Skeletal muscle tissue (tissue), 4 donors: ENCODE results near the gene PRLH. TPM values are rescaled to one million over a fixed set of nuclear protein-coding genes. Genes with fewer than 3 reads are reported as not detected.
A peak's percentile ranks its signal among the peaks of the same experiment; 100 is the strongest.

Experiments
- H3K27ac ChIP-seq: one replicate; pipeline ENCODE4 v1.7.0; 2013; ENCODE audit warnings: mild to moderate bottlenecking, low read depth, low read length, inconsistent platforms
- H3K27me3 ChIP-seq, 3 donors: one replicate each; pipeline ENCODE4 v1.7.0; 2013; ENCODE audit warnings: low read length in 3 of 3; ENCODE audit not compliant: control insufficient read depth in 3 of 3, insufficient read depth in 3 of 3
- H3K36me3 ChIP-seq, 3 donors: one replicate each; pipeline ENCODE4 v1.7.0; 2013; ENCODE audit warnings: low read length in 3 of 3; ENCODE audit not compliant: control insufficient read depth in 3 of 3, insufficient read depth in 3 of 3
- H3K4me1 ChIP-seq, 3 donors: one replicate each; pipeline ENCODE4 v1.7.0; 2013; ENCODE audit warnings: low read length in 3 of 3, mild to moderate bottlenecking in 3 of 3; ENCODE audit not compliant: control insufficient read depth in 3 of 3, insufficient read depth in 3 of 3
- H3K4me3 ChIP-seq, 3 donors: one replicate each; pipeline ENCODE4 v1.7.0; 2013; ENCODE audit warnings: low read length in 3 of 3
- H3K9ac ChIP-seq, 3 donors: one replicate each; pipeline ENCODE4 v1.7.0; 2013; ENCODE audit warnings: low read length in 3 of 3, mild to moderate bottlenecking in 3 of 3, moderate library complexity in 2 of 3, low read depth in 1 of 3
- H3K9me3 ChIP-seq, 3 donors: one replicate each; pipeline ENCODE4 v1.7.0; 2013; ENCODE audit warnings: low read length in 3 of 3; ENCODE audit not compliant: control insufficient read depth in 3 of 3
- total RNA-seq: library from RNA; depleted of rRNA; stranded (reverse); fragments of >200 nt; gene quantifications from one replicate; pipeline ENCODE4 v1.2.3, GENCODE V29; 2014
- donor health status: Osteomylitis.

PRLH gene
- total RNA-seq, 1 donor from 2014 or later: not detected

- H3K27ac ChIP-seq: no peak overlapping the region
- no peaks in the 10 kb centered on the region for H3K27me3 ChIP-seq
- no peaks in the 10 kb centered on the region for H3K36me3 ChIP-seq
- H3K9me3 ChIP-seq: no peaks in the 10 kb centered on the region
- no peak overlapping the region for H3K4me3 ChIP-seq
- H3K9ac ChIP-seq: no peak overlapping the region
- peaks cover 10 to 17% (median 14%) of the 10 kb centered on the region in 3 donors for H3K4me1 ChIP-seq
Measured at GRCh38 chr2:237577956-237578870, 11.8 kb downstream of the PRLH start.

- Histone ChIP-seq H3K4me3 (peak overlapping the region in 1 of 3 donors; percentile 60), H3K36me3 (no peaks in the 10 kb centered on the region), H3K4me1 (peaks cover 10 to 14% (median 13%) of the 10 kb centered on the region in 3 donors), H3K27me3 (no peaks in the 10 kb centered on the region), H3K9ac (peak overlapping the region in 1 of 3 donors; percentile 25), H3K27ac (peak overlapping the region; percentile 60), H3K9me3 (no peaks in the 10 kb centered on the region)
Measured at GRCh38 chr2:237581326-237581725, 15.0 kb downstream of the PRLH start.

GRCh38 chr2:237581751-237582746 lies 15.7 kb downstream of the PRLH start:
- Histone ChIP-seq H3K27me3 (no peaks in the 10 kb centered on the region), H3K9ac (peak overlapping the region; percentile 64 to 73 (median 65)), H3K4me1 (peaks cover 10 to 14% (median 13%) of the 10 kb centered on the region in 3 donors), H3K36me3 (no peaks in the 10 kb centered on the region), H3K27ac (peak overlapping the region; percentile 60), H3K4me3 (peak overlapping the region; percentile 35 to 64 (median 60)), H3K9me3 (no peaks in the 10 kb centered on the region)

DNA sequence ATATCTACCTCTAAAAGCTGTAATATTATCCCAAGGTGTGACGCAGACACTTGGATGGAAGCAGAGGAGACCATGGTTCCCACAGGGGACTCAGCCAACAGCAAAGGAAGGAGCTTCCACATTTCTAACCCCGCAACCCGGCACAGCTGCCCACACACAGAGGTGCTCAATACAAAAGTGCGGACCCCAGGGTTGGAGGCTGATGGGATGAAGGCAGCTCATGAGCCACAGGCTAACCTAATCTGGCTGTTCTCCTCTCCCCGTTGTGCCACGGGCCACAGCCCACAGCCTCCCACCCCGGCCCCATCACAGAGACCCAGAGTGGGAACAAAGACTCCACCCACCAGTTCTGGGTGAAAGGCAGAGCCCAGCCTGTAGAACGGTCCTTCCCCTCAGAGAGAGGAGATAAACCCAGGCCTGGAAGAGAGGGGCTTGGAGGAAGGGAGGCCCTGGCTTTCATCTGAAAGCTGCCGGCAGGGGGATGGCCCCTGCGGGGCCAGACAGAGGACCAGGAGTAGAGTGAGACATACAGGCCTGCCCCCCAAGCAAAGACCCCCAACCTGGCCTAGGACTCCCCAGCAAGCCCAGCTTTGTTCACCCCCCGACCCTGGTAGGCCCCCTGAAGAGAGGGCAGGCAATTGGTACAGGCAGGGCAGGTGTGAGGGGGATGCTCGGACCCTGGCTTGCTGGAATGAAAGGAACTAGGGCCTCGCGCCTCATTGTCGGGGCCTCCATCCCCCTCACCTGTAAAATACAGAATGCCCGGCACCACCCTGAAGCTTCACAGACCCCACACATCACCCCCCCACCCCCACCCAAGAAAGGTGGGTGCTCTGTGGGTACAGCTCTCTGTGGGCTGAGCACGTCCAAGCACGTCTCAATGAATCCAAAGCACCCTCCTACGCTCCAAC lies 17.3 kb downstream of the PRLH start:
- Histone ChIP-seq H3K4me3 (no peak overlapping the region), H3K36me3 (no peaks in the 10 kb centered on the region), H3K27me3 (no peaks in the 10 kb centered on the region), H3K27ac (no peak overlapping the region), H3K9me3 (no peaks in the 10 kb centered on the region), H3K4me1 (peaks cover 10 to 14% (median 13%) of the 10 kb centered on the region in 3 donors), H3K9ac (no peak overlapping the region)

DNA sequence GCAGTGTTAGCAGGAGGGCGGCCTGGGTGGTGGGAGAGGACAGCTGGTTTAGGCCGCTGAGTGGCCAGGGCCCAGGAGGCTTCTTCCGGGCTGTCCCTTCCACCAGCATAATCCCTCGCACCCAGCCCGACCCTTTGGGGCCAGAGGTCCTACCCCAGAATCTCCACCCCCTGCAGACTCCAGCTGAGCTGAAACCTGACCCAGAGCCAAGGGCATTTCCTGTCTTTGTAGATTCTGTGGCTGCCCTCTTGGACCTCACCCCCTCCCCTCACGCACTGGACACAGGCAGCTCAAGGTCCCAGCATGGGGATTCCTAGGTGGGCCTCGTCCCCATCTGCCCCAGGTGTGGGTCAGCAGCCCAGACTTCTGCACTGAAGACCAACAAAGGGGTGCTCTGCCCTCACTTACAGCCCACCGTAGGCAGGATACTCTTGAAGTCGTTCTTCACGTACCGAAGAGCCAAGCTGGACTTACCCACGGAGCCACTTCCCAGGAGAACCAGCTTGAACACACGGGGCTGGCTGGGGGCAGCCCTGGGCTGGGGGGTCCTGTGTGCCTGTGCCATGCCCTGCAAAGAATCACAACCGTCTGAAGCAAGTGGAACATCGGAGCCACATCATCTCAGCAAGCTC lies 19.3 kb downstream of the PRLH start:
- no peak overlapping the region for H3K9ac ChIP-seq
- no peak overlapping the region for H3K4me3 ChIP-seq
- H3K27me3 ChIP-seq: no peaks in the 10 kb centered on the region
- no peaks in the 10 kb centered on the region for H3K36me3 ChIP-seq
- no peaks in the 10 kb centered on the region for H3K9me3 ChIP-seq
- peaks cover 13 to 20% (median 19%) of the 10 kb centered on the region in 3 donors for H3K4me1 ChIP-seq
- no peak overlapping the region for H3K27ac ChIP-seq

DNA sequence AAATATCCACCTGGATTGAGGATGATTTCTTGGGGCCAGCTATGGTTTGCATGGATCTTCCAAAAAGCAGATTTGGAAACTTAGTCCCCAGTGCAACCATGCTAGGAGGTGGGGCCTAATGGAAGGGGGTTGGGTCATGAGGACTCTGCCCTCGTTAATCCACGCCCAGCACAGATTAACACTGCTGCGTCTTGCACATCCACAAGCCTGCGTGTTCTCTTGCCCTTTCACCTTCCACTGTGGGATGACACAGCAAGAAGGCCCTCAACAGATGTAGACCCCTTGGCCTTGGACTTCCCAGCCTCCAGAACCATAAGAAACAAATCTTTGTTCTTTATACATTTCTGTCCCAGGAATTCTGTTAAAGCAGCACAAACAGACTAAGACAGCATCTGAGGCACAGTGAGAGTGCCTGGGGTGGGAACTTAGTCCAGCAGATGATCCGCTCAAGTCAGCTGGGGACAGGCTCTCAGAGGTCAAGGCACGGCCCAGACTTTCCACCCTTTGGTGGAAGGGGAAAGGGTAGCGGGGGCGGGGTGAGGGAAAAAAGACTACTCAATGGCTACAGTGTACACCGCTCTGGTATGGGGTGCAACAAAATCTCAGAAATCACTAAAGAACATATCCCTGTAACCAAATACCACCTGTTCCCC lies 21.8 kb downstream of the PRLH start:
- Histone ChIP-seq H3K36me3 (no peaks in the 10 kb centered on the region), H3K4me1 (peaks cover 3 to 13% (median 8%) of the 10 kb centered on the region in 3 donors), H3K9me3 (no peaks in the 10 kb centered on the region), H3K27ac (no peak overlapping the region), H3K27me3 (no peaks in the 10 kb centered on the region), H3K4me3 (no peak overlapping the region), H3K9ac (no peak overlapping the region)

GRCh38 chr2:237590272-237591140 lies 24.1 kb downstream of the PRLH start, which contains the start of gene RAB17:
Gene RAB17, minus strand, starts transcription at chr2:237590734. Its CDS starts 4,580 bp downstream, at chr2:237586154.
- peaks cover 12 to 25% (median 17%) of the 10 kb centered on the region in 3 donors for H3K4me1 ChIP-seq
- no peak within 1 kb of the TSS for H3K27ac ChIP-seq
- H3K4me3 ChIP-seq: no peak within 1 kb of the TSS
- no peaks in the 10 kb centered on the region for H3K36me3 ChIP-seq
- H3K9me3 ChIP-seq: no peaks in the 10 kb centered on the region
- H3K9ac ChIP-seq: no peak within 1 kb of the TSS
- no peaks in the 10 kb centered on the region for H3K27me3 ChIP-seq
